ENCODE results near the gene KNTC1.

DNA sequence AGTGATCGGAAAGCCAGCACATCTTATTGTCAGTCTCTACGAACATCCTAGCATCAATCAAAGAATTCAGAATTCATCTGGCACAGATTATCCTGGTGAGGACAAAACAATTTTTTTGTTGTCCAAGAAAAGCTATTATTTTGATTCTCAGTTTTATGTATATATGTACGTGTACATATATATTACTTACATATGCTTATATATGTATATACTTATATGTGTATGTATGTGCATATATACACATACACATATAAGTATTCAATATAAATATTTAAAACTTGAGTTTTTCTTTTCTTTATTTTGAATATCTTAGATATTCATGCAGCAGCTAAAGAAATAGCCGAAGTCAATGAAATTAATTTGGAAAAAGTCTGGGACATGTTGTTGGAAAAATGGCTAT, 77.9 kb downstream of the KNTC1 start:
- TF ChIP-seq TCF4 (CRISPR knock-in tag; IDR thresholded peaks at IDR 0.05; ENCODE audit: borderline replicate concordance): no peak
- TF ChIP-seq CREB5 (CRISPR knock-in tag; IDR thresholded peaks at IDR 0.05; ENCODE audit: low read depth): no peak
- TF ChIP-seq, protein P1, sequence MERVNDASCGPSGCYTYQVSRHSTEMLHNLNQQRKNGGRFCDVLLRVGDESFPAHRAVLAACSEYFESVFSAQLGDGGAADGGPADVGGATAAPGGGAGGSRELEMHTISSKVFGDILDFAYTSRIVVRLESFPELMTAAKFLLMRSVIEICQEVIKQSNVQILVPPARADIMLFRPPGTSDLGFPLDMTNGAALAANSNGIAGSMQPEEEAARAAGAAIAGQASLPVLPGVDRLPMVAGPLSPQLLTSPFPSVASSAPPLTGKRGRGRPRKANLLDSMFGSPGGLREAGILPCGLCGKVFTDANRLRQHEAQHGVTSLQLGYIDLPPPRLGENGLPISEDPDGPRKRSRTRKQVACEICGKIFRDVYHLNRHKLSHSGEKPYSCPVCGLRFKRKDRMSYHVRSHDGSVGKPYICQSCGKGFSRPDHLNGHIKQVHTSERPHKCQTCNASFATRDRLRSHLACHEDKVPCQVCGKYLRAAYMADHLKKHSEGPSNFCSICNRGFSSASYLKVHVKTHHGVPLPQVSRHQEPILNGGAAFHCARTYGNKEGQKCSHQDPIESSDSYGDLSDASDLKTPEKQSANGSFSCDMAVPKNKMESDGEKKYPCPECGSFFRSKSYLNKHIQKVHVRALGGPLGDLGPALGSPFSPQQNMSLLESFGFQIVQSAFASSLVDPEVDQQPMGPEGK (CRISPR knock-in tag; IDR thresholded peaks at IDR 0.05; ENCODE audit: borderline replicate concordance): no peak
- TF ChIP-seq OSR1 (CRISPR knock-in tag; IDR thresholded peaks at IDR 0.05): no peak
- TF ChIP-seq CSRNP3 (CRISPR knock-in tag; IDR thresholded peaks at IDR 0.05): no peak
- TF ChIP-seq RARB (CRISPR knock-in tag; IDR thresholded peaks at IDR 0.05): no peak
- no peak for TF ChIP-seq ISL1 (CRISPR knock-in tag; IDR thresholded peaks at IDR 0.05)
- TF ChIP-seq ZFP30 (CRISPR knock-in tag; IDR thresholded peaks at IDR 0.05): no peak
- TF ChIP-seq ZC3H10 (CRISPR knock-in tag; IDR thresholded peaks at IDR 0.05): no peak
- TF ChIP-seq ZFP3 (CRISPR knock-in tag; IDR thresholded peaks at IDR 0.05): no peak
- no peak for TF ChIP-seq ARNTL (CRISPR knock-in tag; IDR thresholded peaks at IDR 0.05; ENCODE audit: borderline replicate concordance, low read depth)
- TF ChIP-seq ZNF70 (CRISPR knock-in tag; IDR thresholded peaks at IDR 0.05): no peak
- no peak for TF ChIP-seq PPARA (CRISPR knock-in tag; IDR thresholded peaks at IDR 0.05; ENCODE audit: borderline replicate concordance)

Measured in SK-N-SH treated with all-trans-retinoic acid at 6 μM for 48 hours (cell line).